Measurements from ENCODE around the gene C11orf98. TPM values are rescaled to one million over a fixed set of nuclear protein-coding genes. Genes with fewer than 3 reads are reported as not detected.

C11orf98 gene
- total and polyA plus RNA-seq, 2 donors (not counting 1 experiment from before 2014, with no cell fraction given): 41.5 to 48.1 TPM

GRCh38 chr11:62678770-62679696 lies 14.0 kb upstream of the C11orf98 start, which contains the start of gene UBXN1:
UBXN1 (minus strand) TSS chr11:62679073; CDS start chr11:62678923, 150 bp downstream.
- Histone ChIP-seq H3K27ac (ENCODE audit: low read length in 2 of 2) (peak within 1 kb of the TSS; percentile 83 to 99), H3K4me1 (ENCODE audit: control insufficient read depth in 2 of 2, insufficient read depth in 2 of 2, low read length in 2 of 2) (peaks cover 9 to 20% of the 10 kb centered on the region in 2 donors), H3K4me3 (ENCODE audit: control extremely low read depth in 1 of 5, extremely low read depth in 1 of 5, insufficient read depth in 1 of 5, low read depth in 2 of 5, low read length in 4 of 5) (peak within 1 kb of the TSS; percentile 71 to 99 (median 98)), H3K27me3 (replicated peaks in 1 of 4; ENCODE audit: control extremely low read depth in 1 of 4, control insufficient read depth in 3 of 4, insufficient read depth in 4 of 4, low read length in 3 of 4) (no peaks in the 10 kb centered on the region), H2AFZ (ENCODE audit: insufficient read depth, low read depth, low read length, poor library complexity, severe bottlenecking) (peak within 1 kb of the TSS; percentile 96), H3K9ac (ENCODE audit: low read length) (peak within 1 kb of the TSS; percentile 99), H3K79me2 (ENCODE audit: control insufficient read depth, insufficient read depth, low read length) (peaks cover 35% of the 10 kb centered on the region), H3K9me3 (ENCODE audit: control extremely low read depth in 1 of 3, control insufficient read depth in 2 of 3, insufficient read depth in 1 of 3, low read length in 2 of 3) (no peaks in the 10 kb centered on the region), H3K4me2 (replicated peaks; ENCODE audit: low read depth, low read length, poor library complexity, severe bottlenecking) (peak within 1 kb of the TSS; percentile 90), H4K20me1 (ENCODE audit: control insufficient read depth, insufficient read depth, low read length, poor library complexity, severe bottlenecking) (no peaks in the 10 kb centered on the region), H3K36me3 (replicated peaks in 1 of 2; ENCODE audit: control extremely low read depth in 1 of 2, control insufficient read depth in 1 of 2, extremely low read depth in 1 of 2, insufficient read depth in 2 of 2, low read length in 1 of 2) (peaks cover 1 to 20% of the 10 kb centered on the region in 2 experiments)
- peak; percentile 92 for DNase-seq
- H3K4me1 Mint-ChIP-seq: peaks cover 34% of the 10 kb centered on the region
- CTCF ChIA-PET: interaction anchor here (0.6 to 3.0 kb wide), 7 partner anchors 11 to 778 kb away, joined by 3 to 32 read pairs (median 3); partner anchors contain the start of genes C11orf98, CSKMT and POLR2G
- TF ChIP-seq, protein P1, sequence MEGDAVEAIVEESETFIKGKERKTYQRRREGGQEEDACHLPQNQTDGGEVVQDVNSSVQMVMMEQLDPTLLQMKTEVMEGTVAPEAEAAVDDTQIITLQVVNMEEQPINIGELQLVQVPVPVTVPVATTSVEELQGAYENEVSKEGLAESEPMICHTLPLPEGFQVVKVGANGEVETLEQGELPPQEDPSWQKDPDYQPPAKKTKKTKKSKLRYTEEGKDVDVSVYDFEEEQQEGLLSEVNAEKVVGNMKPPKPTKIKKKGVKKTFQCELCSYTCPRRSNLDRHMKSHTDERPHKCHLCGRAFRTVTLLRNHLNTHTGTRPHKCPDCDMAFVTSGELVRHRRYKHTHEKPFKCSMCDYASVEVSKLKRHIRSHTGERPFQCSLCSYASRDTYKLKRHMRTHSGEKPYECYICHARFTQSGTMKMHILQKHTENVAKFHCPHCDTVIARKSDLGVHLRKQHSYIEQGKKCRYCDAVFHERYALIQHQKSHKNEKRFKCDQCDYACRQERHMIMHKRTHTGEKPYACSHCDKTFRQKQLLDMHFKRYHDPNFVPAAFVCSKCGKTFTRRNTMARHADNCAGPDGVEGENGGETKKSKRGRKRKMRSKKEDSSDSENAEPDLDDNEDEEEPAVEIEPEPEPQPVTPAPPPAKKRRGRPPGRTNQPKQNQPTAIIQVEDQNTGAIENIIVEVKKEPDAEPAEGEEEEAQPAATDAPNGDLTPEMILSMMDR (IDR thresholded peaks at IDR 0.05): no peak
- no peak for TF ChIP-seq EZH2 (IDR thresholded peaks at IDR 0.05; ENCODE audit: borderline replicate concordance, insufficient read depth, low read depth, low read length, poor library complexity, severe bottlenecking)
- H3K9me3 Mint-ChIP-seq (ENCODE audit: insufficient read depth): no peaks in the 10 kb centered on the region
- WGBS (ENCODE audit: insufficient coverage): 8% methylated on average over 48 of the region's 55 CpGs
- ATAC-seq (ENCODE audit: low read depth): peak; percentile 77
- H3K4me3 Mint-ChIP-seq: peak within 1 kb of the TSS; percentile 88
- peak within 1 kb of the TSS; percentile 93 for H3K27ac Mint-ChIP-seq
- H3K27me3 Mint-ChIP-seq: no peaks in the 10 kb centered on the region
- intact Hi-C loops (cut with micrococcal nuclease): loop anchor here (1.0 to 2.0 kb wide), 6 partner anchors 8 to 48 kb away; partner anchors contain the start of genes C11orf98, CSKMT, HNRNPUL2 and INTS5
- POLR2A ChIA-PET: interaction anchor here (0.6 to 3.2 kb wide), 11 partner anchors 8 to 1354 kb away, joined by 3 to 16 read pairs (median 5); partner anchors contain the start of genes C11orf98, CSKMT, EML3 and HNRNPUL2
